ENCODE data around the gene TMEM181.
"Not testable (repeated sequence)": the region's sequence is repeated elsewhere in the genome, so short reads cannot be mapped to it uniquely, and the experiment has no call there.

DNA sequence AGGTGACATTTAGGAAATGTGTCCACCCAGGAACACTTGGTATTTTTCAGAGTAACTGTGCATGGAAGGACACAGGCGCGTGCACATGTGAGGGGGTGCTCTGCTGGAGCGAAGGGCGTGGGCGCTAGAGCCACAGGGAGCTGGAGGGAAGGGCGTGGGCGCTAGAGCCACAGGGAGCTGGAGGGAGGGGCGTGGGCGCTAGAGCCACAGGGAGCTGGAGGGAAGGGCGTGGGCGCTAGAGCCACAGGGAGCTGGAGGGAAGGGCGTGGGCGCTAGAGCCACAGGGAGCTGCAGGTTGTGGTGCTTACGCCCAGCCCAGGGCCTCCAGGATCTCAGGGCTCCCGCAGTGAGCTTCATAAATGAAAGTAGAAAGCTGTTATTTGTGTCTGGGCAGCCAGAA lies 46.1 kb downstream of the TMEM181 start:
- TF ChIP-seq POLR2A (IDR thresholded peaks at IDR 0.05), result not testable (repeated sequence)
- TF ChIP-seq, protein P1, sequence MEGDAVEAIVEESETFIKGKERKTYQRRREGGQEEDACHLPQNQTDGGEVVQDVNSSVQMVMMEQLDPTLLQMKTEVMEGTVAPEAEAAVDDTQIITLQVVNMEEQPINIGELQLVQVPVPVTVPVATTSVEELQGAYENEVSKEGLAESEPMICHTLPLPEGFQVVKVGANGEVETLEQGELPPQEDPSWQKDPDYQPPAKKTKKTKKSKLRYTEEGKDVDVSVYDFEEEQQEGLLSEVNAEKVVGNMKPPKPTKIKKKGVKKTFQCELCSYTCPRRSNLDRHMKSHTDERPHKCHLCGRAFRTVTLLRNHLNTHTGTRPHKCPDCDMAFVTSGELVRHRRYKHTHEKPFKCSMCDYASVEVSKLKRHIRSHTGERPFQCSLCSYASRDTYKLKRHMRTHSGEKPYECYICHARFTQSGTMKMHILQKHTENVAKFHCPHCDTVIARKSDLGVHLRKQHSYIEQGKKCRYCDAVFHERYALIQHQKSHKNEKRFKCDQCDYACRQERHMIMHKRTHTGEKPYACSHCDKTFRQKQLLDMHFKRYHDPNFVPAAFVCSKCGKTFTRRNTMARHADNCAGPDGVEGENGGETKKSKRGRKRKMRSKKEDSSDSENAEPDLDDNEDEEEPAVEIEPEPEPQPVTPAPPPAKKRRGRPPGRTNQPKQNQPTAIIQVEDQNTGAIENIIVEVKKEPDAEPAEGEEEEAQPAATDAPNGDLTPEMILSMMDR (IDR thresholded peaks at IDR 0.05), result not testable (repeated sequence)

Measured in breast epithelium (tissue), 3 donors.